GM18499 (cell line): ENCODE data around the gene PRG3.
"Not testable (repeated sequence)": the region's sequence is repeated elsewhere in the genome, so short reads cannot be mapped to it uniquely, and the experiment has no call there.

ENCODE experiments used
- ATAC-seq: cut with Tn5 transposase; IDR thresholded peaks from one replicate; pipeline ENCODE4 v1.9.1; 2021; ENCODE audit warnings: moderate number of reproducible peaks; ENCODE audit not compliant: insufficient read depth, unreplicated experiment

The PRG3 gene

DNA sequence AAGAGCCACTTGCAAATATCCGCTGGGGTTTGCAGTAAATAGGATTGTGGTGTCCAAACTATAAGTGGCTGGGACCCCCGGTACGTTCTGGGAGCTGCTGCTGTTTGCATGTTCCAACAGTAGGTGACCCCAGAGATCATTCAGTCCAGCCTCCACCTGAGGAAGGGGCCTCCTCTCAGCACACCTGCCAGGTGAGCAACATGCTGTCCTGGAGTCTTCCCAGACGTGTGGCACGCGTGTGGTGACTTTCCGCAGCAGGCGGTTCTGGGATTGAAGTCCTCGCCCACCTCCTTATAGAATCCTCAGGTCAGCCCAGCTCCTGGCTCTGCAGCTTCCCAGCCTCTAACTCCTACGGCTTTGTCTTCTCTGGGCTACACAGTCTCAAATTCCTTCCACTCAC, 36.1 kb downstream of the PRG3 start:
- no peak for ATAC-seq

DNA sequence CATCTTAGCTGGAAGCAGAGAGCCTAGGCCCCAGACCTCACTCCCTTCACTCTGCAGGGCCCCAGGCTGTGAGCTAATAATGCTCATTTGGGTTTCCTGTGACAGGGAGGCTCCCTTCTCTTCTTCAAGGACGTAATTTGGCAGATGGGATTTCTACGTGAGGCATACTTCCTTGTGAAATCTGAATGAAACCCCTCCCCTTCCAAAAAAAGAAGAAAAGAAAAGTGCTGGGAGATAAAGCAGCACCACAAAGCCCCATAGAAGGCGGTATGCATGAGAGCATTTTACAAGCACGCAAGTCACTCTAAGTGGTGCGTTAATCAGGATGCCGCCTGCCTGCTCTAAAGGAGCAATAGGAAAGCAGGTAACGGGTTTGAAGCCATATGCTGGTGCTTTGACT, 37.1 kb downstream of the PRG3 start:
- ATAC-seq: no peak

DNA sequence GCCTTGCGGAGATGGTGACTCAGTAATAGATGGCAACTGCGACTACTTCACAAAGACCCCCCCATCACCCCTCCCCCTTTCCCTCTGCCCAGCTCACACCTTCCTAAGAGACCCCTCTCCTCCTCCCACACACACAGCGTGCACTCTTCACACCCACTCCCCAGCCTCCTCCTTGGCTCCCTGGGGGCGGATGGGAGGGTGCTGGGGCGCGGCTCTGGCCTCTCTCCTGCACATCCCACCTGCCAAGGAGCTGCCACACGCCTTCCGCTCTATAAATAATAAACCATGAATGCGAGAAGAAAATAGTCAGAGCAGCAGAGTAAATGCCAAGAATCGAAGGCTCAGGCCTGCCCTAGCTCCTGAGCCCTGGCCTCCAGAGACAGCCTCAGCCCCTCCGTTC, 38.2 kb downstream of the PRG3 start:
- no peak for ATAC-seq

DNA sequence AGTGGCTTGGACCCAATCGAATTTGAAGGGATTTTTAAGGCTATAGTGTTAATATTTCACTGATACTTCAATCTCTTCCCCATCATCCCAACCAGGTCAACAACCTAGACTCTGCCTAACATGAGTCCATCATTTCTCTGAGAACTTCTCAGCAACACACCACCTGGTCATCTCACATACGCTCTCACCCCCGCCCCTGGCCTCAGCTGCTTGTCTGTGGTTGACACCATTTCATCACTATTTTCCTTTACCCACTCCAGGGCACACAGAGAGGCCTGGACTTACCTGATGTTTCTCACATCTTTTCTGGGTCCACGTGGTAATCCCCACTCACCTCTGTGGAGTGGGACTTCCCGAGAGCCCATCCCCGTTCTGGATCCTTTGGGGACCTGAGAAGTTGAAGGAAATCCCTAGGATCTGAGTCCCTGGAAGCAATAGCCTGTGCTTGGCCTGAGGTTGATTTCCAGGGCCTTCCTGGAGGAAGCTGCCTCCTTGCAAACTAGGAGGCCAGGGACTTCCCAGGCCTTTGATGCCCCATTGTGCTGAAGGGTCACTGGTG, 39.6 kb downstream of the PRG3 start:
- ATAC-seq: no peak

DNA sequence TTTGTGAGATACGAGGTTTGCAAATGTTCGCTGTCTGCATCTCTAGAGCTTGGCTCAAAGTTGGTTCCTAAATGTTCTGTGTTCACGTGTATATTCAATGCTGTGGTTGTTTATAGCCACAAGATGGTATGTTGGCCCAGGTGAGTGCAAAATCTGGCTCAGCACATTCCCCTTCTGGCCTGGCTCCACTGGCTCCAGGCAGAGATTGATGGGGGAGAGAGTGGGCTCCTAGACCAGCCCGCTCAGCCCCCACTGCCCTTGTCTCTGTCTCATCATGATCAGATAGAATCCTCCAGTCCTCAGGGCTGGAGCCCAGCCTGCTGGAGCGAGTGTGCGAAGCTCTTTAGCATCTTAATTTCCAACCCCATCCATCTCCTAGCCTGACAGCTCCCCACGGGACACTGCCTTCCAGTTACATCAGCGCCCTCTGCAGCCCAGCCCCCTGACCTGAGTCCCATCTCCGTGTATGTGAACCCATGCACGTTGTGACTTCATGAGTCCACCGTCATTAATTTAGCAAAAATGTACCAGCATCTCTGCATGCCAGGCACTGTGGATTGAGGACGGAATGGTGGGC, 40.8 kb downstream of the PRG3 start:
- no peak for ATAC-seq

DNA sequence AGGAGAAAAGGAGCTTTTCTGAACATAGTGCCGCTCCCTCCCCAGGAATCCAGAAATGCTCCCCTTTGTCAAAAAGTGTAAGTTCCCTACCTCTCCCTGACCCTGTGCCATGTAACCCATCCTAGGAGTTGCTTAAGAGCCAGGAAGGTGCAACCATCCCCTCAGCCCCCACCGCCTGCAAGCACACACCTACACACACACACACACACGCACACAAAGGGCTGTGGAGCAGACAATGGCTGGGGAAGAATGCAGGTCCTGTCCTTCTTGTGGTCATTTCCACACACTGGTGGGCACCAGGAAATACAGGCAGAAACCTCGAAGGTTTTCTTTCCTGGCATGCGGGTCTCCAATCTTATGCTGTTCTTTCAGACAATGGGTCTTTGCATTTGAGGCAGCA, 41.6 kb downstream of the PRG3 start:
- no peak for ATAC-seq

DNA sequence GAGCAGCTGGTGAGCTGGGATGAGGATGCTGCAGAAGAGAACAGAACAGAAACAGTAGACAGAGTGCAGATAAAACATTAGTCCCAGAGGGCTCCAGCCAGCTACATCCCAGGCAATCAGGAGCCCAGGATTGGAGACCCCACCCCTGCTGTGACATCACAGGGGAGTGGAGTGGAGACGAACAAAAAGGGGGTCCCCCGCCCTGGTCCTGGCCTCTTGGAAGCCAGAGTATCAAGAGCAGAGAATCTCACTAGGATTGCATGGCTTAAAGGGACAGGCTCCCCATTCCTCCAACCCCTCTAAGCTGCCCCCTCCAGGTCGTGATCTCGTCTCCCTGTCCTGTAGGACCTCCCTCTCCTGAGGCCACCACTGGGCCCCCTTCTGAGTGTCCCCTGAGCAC, 42.8 kb downstream of the PRG3 start, which contains the start of gene P2RX3:
Gene P2RX3, plus strand, starts transcription at position 211 of the 400 bp plus-strand sequence. CDS start 199 bp downstream, outside the sequence.
- no peak for ATAC-seq

DNA sequence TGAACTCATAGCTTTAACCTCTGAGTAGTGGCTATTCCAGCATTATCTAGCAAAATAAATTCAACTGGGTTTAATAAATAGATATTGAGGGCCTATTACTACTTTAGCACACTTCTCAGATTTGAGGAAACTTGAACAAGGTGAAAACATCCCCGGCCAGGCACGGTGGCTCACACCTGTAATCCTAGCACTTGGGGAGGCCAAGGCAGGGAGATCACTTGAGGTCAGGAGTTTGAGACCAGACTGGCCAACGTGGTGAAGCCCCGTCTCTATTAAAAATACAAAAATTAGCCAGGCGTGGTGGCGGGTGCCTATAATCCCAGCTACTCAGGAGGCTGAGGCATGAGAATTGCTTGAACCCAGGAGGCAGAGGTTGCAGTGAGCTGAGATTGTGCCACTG, 44.1 kb downstream of the PRG3 start:
- ATAC-seq: not testable (repeated sequence)

DNA sequence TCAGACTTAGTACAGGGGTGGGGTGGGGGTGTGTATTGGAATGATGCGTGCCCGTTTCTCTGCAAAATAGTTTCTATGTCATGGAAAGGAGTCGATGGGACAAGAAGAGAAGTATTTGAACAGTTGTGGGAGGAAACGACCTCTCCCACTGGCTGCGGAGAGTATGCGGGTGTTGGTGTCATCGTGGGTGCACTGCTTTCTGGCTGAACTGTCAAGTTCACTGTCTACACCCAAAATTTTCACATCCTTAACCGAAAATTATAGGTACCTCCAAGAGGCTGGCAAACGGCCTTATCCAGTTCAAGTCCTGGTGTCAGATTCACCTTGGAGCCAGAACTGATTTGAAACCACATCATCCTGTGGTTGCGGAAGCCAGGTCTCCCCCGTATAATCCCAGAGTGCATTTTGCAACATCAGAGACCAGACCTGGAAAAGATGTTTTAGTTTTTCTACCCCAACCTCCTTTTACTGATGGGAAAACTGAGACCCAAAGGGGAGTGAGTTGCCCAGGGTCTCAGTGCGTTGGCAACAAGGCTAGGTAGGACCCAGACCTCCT, 44.8 kb downstream of the PRG3 start:
- peak; percentile 3 for ATAC-seq

DNA sequence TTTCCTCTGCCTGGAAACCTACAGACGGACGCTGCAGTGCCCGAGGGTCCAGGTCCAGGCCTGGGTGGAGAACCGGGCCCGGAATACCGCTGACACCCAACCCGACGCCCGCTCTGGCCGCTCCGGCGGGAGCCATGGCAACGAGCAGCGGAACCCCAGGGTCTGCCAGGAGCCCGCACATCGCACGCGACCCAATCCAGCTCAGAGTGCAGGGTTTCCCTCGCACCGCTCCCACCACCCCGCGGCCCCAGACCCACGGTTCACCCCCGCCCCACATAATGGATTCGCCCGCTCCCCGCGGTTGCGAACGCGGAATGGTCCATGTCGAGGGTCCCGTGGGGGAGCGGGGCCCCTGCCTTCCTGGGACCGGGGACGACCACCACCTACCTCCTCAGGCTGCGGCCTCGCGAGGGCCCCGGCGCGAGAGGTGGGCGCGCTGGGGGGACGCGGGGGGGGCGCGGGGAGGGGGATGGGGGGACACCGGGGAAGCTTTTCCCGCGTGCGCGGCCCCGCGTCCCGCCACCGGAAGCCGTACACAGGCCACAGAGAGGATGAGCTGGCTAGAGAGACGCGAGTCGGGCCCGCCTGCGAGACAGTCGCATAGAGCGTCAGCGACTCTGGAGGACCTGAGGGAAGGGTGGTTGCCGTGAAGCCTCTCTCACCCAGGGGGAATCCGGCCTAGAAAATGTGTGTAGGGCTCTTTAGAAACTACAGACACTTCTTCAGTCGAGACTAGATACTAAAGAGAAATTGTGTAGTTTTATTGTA, 45.4 kb downstream of the PRG3 start, which contains the start of gene SSRP1:
Gene SSRP1, minus strand, starts transcription at position 550 of the 768 bp plus-strand sequence. CDS start 771 bp downstream, outside the sequence.
- peak; percentile 90 for ATAC-seq

DNA sequence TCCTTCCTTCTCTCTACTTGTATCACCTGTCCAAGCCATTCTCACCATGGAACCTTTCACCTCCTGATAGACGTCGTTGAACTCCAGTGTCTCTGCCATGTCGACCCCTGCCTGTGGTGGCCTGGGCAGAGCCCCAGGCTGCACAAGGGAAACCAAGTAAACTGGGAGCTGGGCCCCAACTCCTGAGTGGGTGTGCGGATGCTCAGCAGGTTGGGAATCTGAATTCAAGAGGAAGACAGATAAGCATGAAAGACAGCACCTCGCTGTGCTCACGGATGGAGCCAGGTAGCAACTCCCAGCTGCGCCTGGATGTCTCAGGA, 46.0 kb downstream of the PRG3 start:
- ATAC-seq: no peak

DNA sequence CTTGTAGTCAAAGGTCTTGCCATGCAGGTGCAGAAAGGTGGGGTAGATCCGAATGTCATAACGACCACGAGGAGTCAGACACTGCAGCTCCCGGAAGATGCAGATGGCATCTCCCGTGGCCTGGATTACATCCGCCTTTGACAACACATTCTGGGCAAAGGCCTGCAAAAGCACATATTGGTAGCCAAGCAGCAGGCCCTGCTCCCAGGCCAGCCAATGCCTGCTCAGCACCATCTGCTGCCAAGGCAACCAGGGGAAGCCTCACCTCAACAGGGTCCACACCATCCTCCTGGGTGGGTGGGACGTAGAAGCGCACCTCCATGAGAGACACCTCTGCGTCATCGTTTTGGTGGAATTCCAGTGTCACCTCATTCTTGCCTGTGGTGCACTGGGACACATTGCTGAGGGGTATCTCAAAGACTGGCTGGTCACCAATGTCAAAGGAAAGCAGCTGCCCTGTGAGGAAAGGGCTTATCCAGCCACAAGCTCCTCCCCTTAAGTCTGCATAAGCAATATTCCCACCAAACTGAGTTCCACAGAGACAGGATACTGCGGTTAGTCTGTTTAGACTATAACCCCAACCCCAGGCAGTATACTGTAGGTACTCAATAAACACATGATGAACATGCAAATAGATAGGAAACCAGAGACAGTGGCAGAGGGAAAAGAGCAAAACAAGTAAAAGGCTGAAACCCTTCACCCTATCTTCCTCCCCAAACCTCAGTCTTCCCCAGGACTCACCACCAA, 48.1 kb downstream of the PRG3 start:
- ATAC-seq: no peak

DNA sequence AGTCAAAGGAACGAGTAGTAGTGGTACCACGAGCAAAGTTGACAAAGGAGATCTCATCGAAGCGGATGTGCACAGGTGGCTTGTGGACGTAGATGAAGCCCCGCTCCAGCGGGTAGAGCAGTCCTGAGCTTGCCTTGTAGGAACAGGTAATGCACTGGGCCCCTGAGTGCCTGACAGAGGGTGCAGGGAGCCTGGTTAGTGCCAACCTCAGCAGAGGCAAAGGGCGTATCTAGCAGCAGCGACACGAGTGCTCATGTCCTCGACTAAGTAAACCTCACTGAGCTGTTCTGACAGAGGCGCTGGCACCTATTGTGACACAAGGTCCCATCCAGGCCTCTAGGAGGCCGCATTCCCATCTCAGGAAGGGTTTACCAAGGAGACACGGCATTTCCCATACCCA, 49.2 kb downstream of the PRG3 start:
- no peak for ATAC-seq

DNA sequence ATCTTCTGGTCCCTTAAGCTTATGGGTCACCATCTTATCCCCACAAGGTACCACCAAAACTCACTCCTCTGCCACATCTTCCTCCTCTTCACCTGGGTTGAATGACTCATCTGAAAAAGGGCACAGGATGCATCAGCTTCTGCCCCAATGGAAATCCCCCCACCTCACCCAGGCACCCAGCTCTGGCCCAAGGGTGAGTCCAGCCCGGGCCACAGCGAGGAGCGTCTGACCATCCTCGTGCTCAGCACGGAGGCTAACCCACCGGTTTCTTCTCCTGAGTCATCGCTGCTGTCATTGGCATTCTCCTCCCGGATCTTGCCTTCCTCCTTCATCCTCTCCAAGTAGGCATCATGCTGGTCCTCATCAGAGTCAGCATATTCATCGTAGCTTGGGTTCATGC, 50.9 kb downstream of the PRG3 start:
- no peak for ATAC-seq

DNA sequence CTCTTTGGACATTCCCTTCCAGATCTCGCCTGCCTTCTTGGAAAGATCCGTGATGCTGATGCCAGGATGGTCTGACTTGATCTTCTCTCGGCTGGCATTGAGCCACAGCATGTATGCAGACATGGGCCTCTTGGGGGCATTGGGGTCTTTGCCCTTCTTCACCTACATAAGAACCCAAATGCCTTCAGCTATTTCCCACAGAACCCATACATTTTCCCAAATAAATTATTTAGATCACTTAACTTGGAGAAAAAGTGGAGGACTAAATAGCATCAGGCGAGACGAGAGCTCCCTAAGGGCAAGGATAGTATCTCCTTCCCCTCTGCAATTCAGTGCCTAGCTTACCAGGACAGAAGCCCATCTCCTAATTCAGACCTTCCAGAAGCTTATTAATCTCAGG, 53.2 kb downstream of the PRG3 start:
- ATAC-seq: no peak
